Measurements from ENCODE around the gene NBEAL2. TPM values are rescaled to one million over a fixed set of nuclear protein-coding genes. Genes with fewer than 3 reads are reported as not detected.

The NBEAL2 gene
- total RNA-seq, 1 experiment from 2014 or later, result 15.7 TPM

- H3K4me3 ChIP-seq (ENCODE audit: low read depth, low read length, poor library complexity, severe bottlenecking), result no peak overlapping the region
- H3K27ac ChIP-seq (ENCODE audit: low read depth, low read length, poor library complexity, severe bottlenecking), result no peak overlapping the region
- TF ChIP-seq CTCF (conservative IDR thresholded peaks at IDR 0.05; ENCODE audit: low read depth, low read length) (no peak), EZH2 (IDR thresholded peaks at IDR 0.05; ENCODE audit: borderline replicate concordance, low read depth, low read length, poor library complexity, severe bottlenecking) (no peak)
- CTCF ChIA-PET, result no interaction called here
- BruUV-seq (replicated peaks), result no TSS peak
- intact Hi-C loops (cut with micrococcal nuclease; ENCODE audit: unreplicated experiment), result loop anchor here (10.0 kb wide), 1 partner anchor 67 kb away; no protein-coding TSS in a partner anchor
- no peaks in the 10 kb centered on the region for H3K36me3 ChIP-seq (ENCODE audit: insufficient read depth, low read length, poor library complexity, severe bottlenecking)
- DNase-seq (ENCODE audit: low spot score), result no peak
- POLR2A ChIA-PET (ENCODE audit: low non-redundant PET), result no interaction called here
- H3K27me3 ChIP-seq (replicated peaks; ENCODE audit: insufficient read depth, low read depth, low read length, poor library complexity), result no peaks in the 10 kb centered on the region
- H3K9me3 ChIP-seq (ENCODE audit: low read depth, low read length, poor library complexity, severe bottlenecking), result no peaks in the 10 kb centered on the region
- H3K4me1 ChIP-seq (ENCODE audit: insufficient read depth, low read length, poor library complexity, severe bottlenecking), result no peaks in the 10 kb centered on the region
Observed at GRCh38 chr3:46992231-46992630, 12.8 kb downstream of the NBEAL2 start.

GRCh38 chr3:46993292-46993691, 13.8 kb downstream of the NBEAL2 start:
- no peaks in the 10 kb centered on the region for H3K27me3 ChIP-seq (replicated peaks; ENCODE audit: insufficient read depth, low read depth, low read length, poor library complexity)
- no peaks in the 10 kb centered on the region for H3K36me3 ChIP-seq (ENCODE audit: insufficient read depth, low read length, poor library complexity, severe bottlenecking)
- no peak overlapping the region for H3K27ac ChIP-seq (ENCODE audit: low read depth, low read length, poor library complexity, severe bottlenecking)
- no peak for DNase-seq (ENCODE audit: low spot score)
- TF ChIP-seq CTCF (conservative IDR thresholded peaks at IDR 0.05; ENCODE audit: low read depth, low read length) (no peak), EZH2 (IDR thresholded peaks at IDR 0.05; ENCODE audit: borderline replicate concordance, low read depth, low read length, poor library complexity, severe bottlenecking) (no peak)
- H3K4me1 ChIP-seq (ENCODE audit: insufficient read depth, low read length, poor library complexity, severe bottlenecking), result no peaks in the 10 kb centered on the region
- POLR2A ChIA-PET (ENCODE audit: low non-redundant PET), result no interaction called here
- intact Hi-C loops (cut with micrococcal nuclease; ENCODE audit: unreplicated experiment), result loop anchor here (10.0 kb wide), 1 partner anchor 68 kb away; no protein-coding TSS in a partner anchor
- H3K9me3 ChIP-seq (ENCODE audit: low read depth, low read length, poor library complexity, severe bottlenecking), result no peaks in the 10 kb centered on the region
- CTCF ChIA-PET, result no interaction called here
- BruUV-seq (replicated peaks), result no TSS peak
- no peak overlapping the region for H3K4me3 ChIP-seq (ENCODE audit: low read depth, low read length, poor library complexity, severe bottlenecking)

DNA sequence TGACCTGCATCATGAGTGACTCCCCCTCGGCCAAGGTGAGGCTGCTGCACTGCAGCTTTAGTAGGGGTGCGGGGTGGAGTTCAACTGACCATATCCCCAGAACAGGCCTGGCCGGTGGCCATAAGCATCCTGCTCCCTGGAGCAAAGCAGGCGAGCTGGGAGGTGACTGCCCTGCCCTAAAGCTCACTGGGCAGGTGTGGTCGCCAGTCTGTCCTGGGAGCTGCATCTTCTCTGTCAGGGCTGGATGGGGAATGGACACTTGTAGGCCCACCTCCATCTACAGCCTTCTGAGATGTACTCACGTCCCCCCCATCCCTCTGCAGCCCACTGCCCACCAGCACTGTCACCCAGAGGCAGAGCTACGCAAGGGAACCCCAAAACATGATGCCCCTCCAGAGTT, 14.5 kb downstream of the NBEAL2 start:
- ChIA-PET POLR2A (ENCODE audit: low non-redundant PET) (no interaction called here), CTCF (no interaction called here)
- Histone ChIP-seq H3K9me3 (ENCODE audit: low read depth, low read length, poor library complexity, severe bottlenecking) (no peaks in the 10 kb centered on the region), H3K4me3 (ENCODE audit: low read depth, low read length, poor library complexity, severe bottlenecking) (no peak overlapping the region), H3K36me3 (ENCODE audit: insufficient read depth, low read length, poor library complexity, severe bottlenecking) (no peaks in the 10 kb centered on the region), H3K27ac (ENCODE audit: low read depth, low read length, poor library complexity, severe bottlenecking) (no peak overlapping the region), H3K27me3 (replicated peaks; ENCODE audit: insufficient read depth, low read depth, low read length, poor library complexity) (no peaks in the 10 kb centered on the region), H3K4me1 (ENCODE audit: insufficient read depth, low read length, poor library complexity, severe bottlenecking) (no peaks in the 10 kb centered on the region)
- DNase-seq (ENCODE audit: low spot score), result no peak
- BruUV-seq (replicated peaks), result no TSS peak
- TF ChIP-seq CTCF (conservative IDR thresholded peaks at IDR 0.05; ENCODE audit: low read depth, low read length), result no peak
- intact Hi-C loops (cut with micrococcal nuclease; ENCODE audit: unreplicated experiment), result loop anchor here (10.0 kb wide), 1 partner anchor 69 kb away; no protein-coding TSS in a partner anchor

Data from A673 (cell line).